Brain microvascular endothelial cell (primary cell): ENCODE measurements around the gene KLHL8.
"Not testable (repeated sequence)": the region's sequence is repeated elsewhere in the genome, so short reads cannot be mapped to it uniquely, and the experiment has no call there.

ENCODE experiments used
- DNase-seq: peaks from one replicate; pipeline ENCODE4 v3.0.0-alpha.2; 2020
- H3K27ac ChIP-seq: fragments of 250-450 bp; sonication (Bioruptor Pico); 2 replicates; pipeline ENCODE4 v1.5.1; 2020; ENCODE audit warnings: mild to moderate bottlenecking, moderate library complexity
- H3K27me3 ChIP-seq: fragments of 250-450 bp; sonication (Bioruptor Pico); replicated peaks from 2 replicates; pipeline ENCODE4 v1.5.1; 2020; ENCODE audit warnings: mild to moderate bottlenecking
- H3K36me3 ChIP-seq: fragments of 250-450 bp; sonication (Bioruptor Pico); replicated peaks from 2 replicates; pipeline ENCODE4 v1.5.1; 2020; ENCODE audit warnings: mild to moderate bottlenecking
- H3K4me3 ChIP-seq: 2 replicates; pipeline ENCODE4 v1.5.1; 2011; ENCODE audit warnings: low read depth, mild to moderate bottlenecking, control low read depth, low read length, moderate library complexity
- in situ Hi-C: cut with HindIII; loops from 2 replicates; pipeline ENCODE4 v1.10.0; 2017; ENCODE audit warnings: low sequenced_read_pairs, low pct_ligation_motif_present
- TF ChIP-seq, protein P1 (sequence below): IDR thresholded peaks from 2 replicates; pipeline ENCODE4 v1.5.1; 2011; ENCODE audit warnings: low read depth, mild to moderate bottlenecking, moderate library complexity, low read length, control low read depth, inconsistent platforms; ENCODE audit errors: missing control alignments

The KLHL8 gene

DNA sequence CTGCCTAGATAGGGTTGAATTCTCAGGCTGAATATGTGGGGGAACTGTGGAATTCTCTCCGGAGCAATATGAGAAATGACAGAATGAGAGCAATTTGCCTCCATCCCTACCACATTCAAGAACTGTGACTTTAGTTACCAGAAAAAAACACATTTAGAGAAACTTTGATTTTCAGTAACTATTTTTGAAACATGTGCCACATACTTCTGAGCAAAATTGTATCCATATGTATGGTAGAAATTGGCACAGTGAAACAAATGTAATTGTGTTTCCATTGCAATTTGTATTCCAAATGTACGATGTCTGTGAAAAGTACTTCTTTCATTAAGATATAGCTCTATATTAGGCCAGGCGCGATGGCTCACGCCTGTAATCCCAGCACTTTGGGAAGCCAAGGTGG is 5.5 kb upstream of the KLHL8 start:
- in situ Hi-C loops: no loop called here
- no peak for DNase-seq

DNA sequence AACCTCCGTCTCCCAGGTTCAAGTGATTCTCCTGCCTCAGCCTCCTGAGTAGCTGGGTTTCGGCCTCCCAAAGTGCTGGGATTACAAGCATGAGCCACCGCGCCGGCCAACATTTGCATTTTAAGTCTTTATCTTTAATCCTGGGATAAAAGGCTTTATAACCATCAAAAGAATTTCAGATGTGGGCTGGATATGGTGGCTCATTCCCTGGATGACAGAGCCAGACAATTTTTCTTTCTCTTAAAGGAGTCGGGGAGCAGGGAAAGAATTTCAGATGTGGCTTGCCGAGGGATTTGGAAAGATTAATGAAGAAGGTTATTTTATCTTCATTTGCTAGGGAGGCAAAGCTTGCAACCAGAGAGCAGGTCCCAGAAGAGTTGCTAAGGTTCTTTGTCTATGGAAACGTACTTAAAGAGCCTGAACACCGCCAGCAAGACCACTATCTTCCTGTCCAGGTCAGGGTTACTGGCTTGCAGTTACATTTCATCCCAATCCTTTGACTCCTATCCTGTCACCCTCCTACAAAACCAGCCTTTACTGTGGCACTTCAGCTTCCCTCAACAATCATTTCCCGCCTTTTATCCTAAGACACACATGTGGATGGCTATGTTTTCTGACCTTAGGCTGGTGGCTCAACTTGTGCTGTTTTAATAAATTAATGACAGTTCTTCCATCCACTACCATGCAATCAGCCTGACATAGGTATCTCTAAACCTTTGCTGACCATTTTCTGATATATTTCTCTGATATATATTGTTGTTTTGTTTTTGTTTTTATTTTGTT is 3.9 kb upstream of the KLHL8 start:
- no peaks in the 10 kb centered on the region for H3K27me3 ChIP-seq
- in situ Hi-C loops: no loop called here
- no peak overlapping the region for H3K27ac ChIP-seq
- H3K4me3 ChIP-seq: no peak overlapping the region
- no peaks in the 10 kb centered on the region for H3K36me3 ChIP-seq
- TF ChIP-seq, protein P1, sequence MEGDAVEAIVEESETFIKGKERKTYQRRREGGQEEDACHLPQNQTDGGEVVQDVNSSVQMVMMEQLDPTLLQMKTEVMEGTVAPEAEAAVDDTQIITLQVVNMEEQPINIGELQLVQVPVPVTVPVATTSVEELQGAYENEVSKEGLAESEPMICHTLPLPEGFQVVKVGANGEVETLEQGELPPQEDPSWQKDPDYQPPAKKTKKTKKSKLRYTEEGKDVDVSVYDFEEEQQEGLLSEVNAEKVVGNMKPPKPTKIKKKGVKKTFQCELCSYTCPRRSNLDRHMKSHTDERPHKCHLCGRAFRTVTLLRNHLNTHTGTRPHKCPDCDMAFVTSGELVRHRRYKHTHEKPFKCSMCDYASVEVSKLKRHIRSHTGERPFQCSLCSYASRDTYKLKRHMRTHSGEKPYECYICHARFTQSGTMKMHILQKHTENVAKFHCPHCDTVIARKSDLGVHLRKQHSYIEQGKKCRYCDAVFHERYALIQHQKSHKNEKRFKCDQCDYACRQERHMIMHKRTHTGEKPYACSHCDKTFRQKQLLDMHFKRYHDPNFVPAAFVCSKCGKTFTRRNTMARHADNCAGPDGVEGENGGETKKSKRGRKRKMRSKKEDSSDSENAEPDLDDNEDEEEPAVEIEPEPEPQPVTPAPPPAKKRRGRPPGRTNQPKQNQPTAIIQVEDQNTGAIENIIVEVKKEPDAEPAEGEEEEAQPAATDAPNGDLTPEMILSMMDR: no peak
- DNase-seq: no peak

More for the DNA sequence above, 5.5 kb upstream of the KLHL8 start:
- TF ChIP-seq, protein P1: no peak
- Histone ChIP-seq H3K4me3 (no peak overlapping the region), H3K27me3 (no peaks in the 10 kb centered on the region), H3K27ac (no peak overlapping the region), H3K36me3 (no peaks in the 10 kb centered on the region)

DNA sequence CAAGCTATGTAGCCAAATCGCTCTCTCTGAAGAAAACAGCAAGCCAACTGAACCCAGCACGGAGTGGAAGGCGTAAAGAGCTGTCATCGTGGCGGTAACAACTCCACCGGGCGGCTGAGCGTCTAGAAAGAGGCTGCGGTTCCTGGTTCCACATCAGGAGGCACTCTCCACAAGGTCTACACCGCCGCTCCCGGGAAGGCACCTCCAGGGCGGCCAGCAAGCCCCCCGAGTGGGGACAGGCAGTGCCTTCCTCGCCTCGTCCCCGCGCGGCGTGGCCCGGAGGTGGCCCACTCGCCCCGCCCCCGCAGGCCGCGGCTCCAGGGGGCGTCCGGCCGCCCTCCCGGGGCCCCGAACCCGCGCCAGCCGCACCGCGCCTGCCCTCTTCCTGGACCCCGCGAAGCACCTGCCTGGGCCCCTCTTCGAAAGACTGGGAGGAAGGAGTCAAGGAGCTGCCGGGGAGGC is 755 bp downstream of the KLHL8 start:
- H3K27me3 ChIP-seq: no peaks in the 10 kb centered on the region
- H3K4me3 ChIP-seq: peak overlapping the region; percentile 97
- H3K27ac ChIP-seq: peak overlapping the region; percentile 75
- in situ Hi-C loops: no loop called here
- DNase-seq: peak; percentile 38
- no peaks in the 10 kb centered on the region for H3K36me3 ChIP-seq
- TF ChIP-seq, protein P1: peak; percentile 54

DNA sequence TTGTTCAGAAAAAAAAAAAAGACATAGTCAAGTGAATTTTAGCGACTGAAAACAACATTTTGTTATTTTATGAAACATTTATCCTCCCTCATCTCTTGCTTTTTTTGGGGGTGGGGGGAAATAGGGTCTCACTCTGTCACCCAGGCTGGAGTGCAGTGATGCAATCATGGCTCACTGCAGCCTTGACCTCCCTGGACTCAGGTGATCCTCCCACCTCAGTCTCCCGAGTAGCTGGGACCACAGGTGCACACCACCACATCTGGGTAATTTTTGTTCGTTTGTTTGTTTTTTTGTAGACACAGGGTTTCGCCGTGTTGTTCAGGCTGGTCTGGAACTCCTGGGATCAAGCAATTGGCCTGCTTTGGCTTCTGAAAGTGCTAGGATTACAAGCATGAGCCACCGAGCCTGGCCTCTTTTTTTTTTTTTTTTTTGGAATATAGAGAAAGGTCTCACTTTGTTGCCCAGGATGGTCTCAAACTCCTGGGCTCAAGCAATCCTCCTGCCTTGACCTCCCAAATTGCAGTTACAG is 3.1 kb downstream of the KLHL8 start:
- DNase-seq, H3K4me3 ChIP-seq, H3K27me3 ChIP-seq, in situ Hi-C loops, H3K27ac ChIP-seq, H3K36me3 ChIP-seq: not testable (repeated sequence)

DNA sequence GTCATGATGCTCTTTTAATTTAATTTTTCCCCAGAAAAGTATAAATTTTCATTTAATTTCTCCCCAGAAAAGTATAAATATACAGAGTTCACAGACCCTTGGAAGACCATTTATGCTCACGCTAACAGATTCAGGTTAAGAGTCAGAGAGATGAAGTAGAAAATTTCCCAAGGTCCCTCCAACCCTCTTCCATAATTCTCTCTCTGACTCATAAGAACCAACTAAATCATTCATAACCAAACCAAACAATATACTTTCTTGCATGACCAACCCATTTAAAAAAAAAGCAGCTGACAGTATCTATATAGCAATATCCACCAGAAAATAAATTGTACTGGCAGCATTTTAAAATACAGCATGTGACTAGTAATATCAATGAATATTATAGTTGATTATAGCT is 3.9 kb downstream of the KLHL8 start:
- H3K4me3 ChIP-seq: no peak overlapping the region
- DNase-seq: no peak
- in situ Hi-C loops: no loop called here
- TF ChIP-seq, protein P1: no peak
- H3K27ac ChIP-seq: no peak overlapping the region
- no peaks in the 10 kb centered on the region for H3K27me3 ChIP-seq
- H3K36me3 ChIP-seq: no peaks in the 10 kb centered on the region

DNA sequence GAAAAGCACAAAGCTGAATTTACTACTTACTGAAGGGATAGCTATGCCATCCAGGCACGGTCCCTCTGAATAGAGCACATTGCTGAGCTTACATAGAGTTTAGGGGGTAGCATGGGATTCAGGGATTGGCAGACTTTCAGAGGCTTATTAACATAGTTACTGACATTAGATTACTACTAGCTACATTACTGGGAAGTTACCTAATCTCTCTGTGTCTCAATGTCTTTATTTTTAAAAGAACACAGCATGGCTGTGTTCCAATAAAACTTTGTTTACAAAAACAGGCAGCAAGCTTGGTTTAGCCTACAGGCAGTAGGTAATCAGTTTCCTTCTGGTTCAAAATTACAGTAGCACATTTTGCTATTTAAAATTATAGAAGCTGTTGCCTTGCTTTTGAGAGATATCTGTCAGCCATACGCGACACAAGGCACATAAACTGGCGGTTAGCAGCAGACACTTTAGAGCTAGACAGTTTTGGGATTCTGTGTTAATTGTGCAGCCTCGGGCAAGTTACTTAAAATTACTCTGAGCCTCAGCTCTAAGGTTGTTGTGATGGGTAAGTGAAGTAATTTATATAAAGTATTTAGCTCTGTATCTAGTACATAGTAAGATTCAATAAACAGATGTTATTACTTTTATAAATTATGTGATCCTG is 6.9 kb downstream of the KLHL8 start:
- Histone ChIP-seq H3K36me3 (no peaks in the 10 kb centered on the region), H3K27me3 (no peaks in the 10 kb centered on the region), H3K27ac (no peak overlapping the region), H3K4me3 (no peak overlapping the region)
- no peak for DNase-seq
- TF ChIP-seq, protein P1: no peak
- in situ Hi-C loops: no loop called here
